RPMI8226 (cell line): ENCODE results near the gene STING1.
A peak's percentile ranks its signal among the peaks of the same experiment; 100 is the strongest.
"Not testable (repeated sequence)": the region's sequence is repeated elsewhere in the genome, so short reads cannot be mapped to it uniquely, and the experiment has no call there.

Source experiments
- DNase-seq: peaks from one replicate; pipeline ENCODE4 v3.0.0-alpha.2; 2015

The STING1 gene

GRCh38 chr5:139482050-139482889 lies at the start of gene STING1:
TSS of gene STING1 (minus strand) at chr5:139482758. CDS start at chr5:139481704, 1,054 bp downstream.
- peak; percentile 94 for DNase-seq

GRCh38 chr5:139531772-139532169 lies 49.2 kb upstream of the STING1 start:
- no peak for DNase-seq

GRCh38 chr5:139530079-139530478 lies 47.5 kb upstream of the STING1 start:
- not testable (repeated sequence) for DNase-seq

GRCh38 chr5:139528695-139529094 lies 46.1 kb upstream of the STING1 start:
- not testable (repeated sequence) for DNase-seq

GRCh38 chr5:139527896-139528467 lies 45.4 kb upstream of the STING1 start:
- not testable (repeated sequence) for DNase-seq

GRCh38 chr5:139527090-139527470 lies 44.5 kb upstream of the STING1 start:
- not testable (repeated sequence) for DNase-seq

GRCh38 chr5:139526309-139527089 lies 43.9 kb upstream of the STING1 start:
- not testable (repeated sequence) for DNase-seq

GRCh38 chr5:139525586-139526308 lies 43.2 kb upstream of the STING1 start:
- DNase-seq, result not testable (repeated sequence)

- no peak for DNase-seq
Measured at GRCh38 chr5:139524940-139525585, 42.5 kb upstream of the STING1 start.

GRCh38 chr5:139524446-139524845 lies 41.9 kb upstream of the STING1 start:
- DNase-seq, result no peak

GRCh38 chr5:139523635-139524445 lies 41.3 kb upstream of the STING1 start:
- DNase-seq, result no peak

- DNase-seq, result peak; percentile 91
Measured at GRCh38 chr5:139517683-139518564, 35.4 kb upstream of the STING1 start.

- peak; percentile 55 for DNase-seq
Measured at GRCh38 chr5:139514486-139514856, 31.9 kb upstream of the STING1 start.

GRCh38 chr5:139513852-139514485 lies 31.4 kb upstream of the STING1 start:
- no peak for DNase-seq

- peak; percentile 85 for DNase-seq
Measured at GRCh38 chr5:139513434-139513833, 30.9 kb upstream of the STING1 start.

GRCh38 chr5:139512786-139513390 lies 30.3 kb upstream of the STING1 start:
- DNase-seq, result no peak

GRCh38 chr5:139504722-139505121 lies 22.2 kb upstream of the STING1 start:
- not testable (repeated sequence) for DNase-seq

- not testable (repeated sequence) for DNase-seq
Measured at GRCh38 chr5:139503879-139504278, 21.3 kb upstream of the STING1 start.
